T-helper 1 cell (primary cell): Measurements from ENCODE around the gene SRGAP1.

ENCODE experiments used
- DNase-seq, 5 donors: peaks; one replicate each; pipeline ENCODE4 v3.0.0-alpha.2; 2012 to 2020
- total RNA-seq, 4 donors: gene quantifications; one replicate each; lab custom pipeline; 2026; lab: John Stamatoyannopoulos, UW

SRGAP1 gene
- total RNA-seq = 0.12 to 0.54 (median 0.27) reads per million in 4 donors

- no peak for DNase-seq
Measured at GRCh38 chr12:63844391-63845341, at the start of gene SRGAP1. Gene SRGAP1 (plus strand): TSS chr12:63844700. CDS start chr12:63844817, 117 bp downstream.

- DNase-seq = no peak
Measured at GRCh38 chr12:63795032-63795687, 49.3 kb upstream of the SRGAP1 start.

GRCh38 chr12:63795944-63796343 lies 48.6 kb upstream of the SRGAP1 start:
- DNase-seq = no peak

- peak in 1 of 5 donors; percentile 7 for DNase-seq
Measured at GRCh38 chr12:63802012-63802608, 42.4 kb upstream of the SRGAP1 start.

- DNase-seq = no peak
Measured at GRCh38 chr12:63804746-63805145, 39.8 kb upstream of the SRGAP1 start.

GRCh38 chr12:63805704-63806672 lies 38.5 kb upstream of the SRGAP1 start:
- no peak for DNase-seq

- no peak for DNase-seq
Measured at GRCh38 chr12:63808631-63809030, 35.9 kb upstream of the SRGAP1 start.

GRCh38 chr12:63809566-63809965 lies 34.9 kb upstream of the SRGAP1 start:
- no peak for DNase-seq

GRCh38 chr12:63811334-63811733 lies 33.2 kb upstream of the SRGAP1 start:
- no peak for DNase-seq

GRCh38 chr12:63811755-63812154 lies 32.7 kb upstream of the SRGAP1 start:
- DNase-seq = no peak

GRCh38 chr12:63814146-63814772 lies 30.2 kb upstream of the SRGAP1 start:
- DNase-seq = peak in 1 of 5 donors; percentile 11

- DNase-seq = no peak
Measured at GRCh38 chr12:63815482-63815852, 29.0 kb upstream of the SRGAP1 start.

GRCh38 chr12:63816031-63816430 lies 28.5 kb upstream of the SRGAP1 start:
- DNase-seq = peak in 1 of 5 donors; percentile 10

GRCh38 chr12:63820427-63820826 lies 24.1 kb upstream of the SRGAP1 start:
- DNase-seq = no peak

GRCh38 chr12:63821781-63822251 lies 22.7 kb upstream of the SRGAP1 start:
- peak in 1 of 5 donors; percentile 26 for DNase-seq

- no peak for DNase-seq
Measured at GRCh38 chr12:63822352-63822751, 22.1 kb upstream of the SRGAP1 start.

GRCh38 chr12:63823040-63823439 lies 21.5 kb upstream of the SRGAP1 start:
- no peak for DNase-seq

- DNase-seq = no peak
Measured at GRCh38 chr12:63826006-63826585, 18.4 kb upstream of the SRGAP1 start.

GRCh38 chr12:63828867-63829266 lies 15.6 kb upstream of the SRGAP1 start:
- DNase-seq = no peak

- DNase-seq = no peak
Measured at GRCh38 chr12:63836046-63836445, 8.5 kb upstream of the SRGAP1 start.

GRCh38 chr12:63836936-63837335 lies 7.6 kb upstream of the SRGAP1 start:
- no peak for DNase-seq
